HEK293 (cell line): Measurements from ENCODE around the gene FAM174A.

Experiments used
- CTCF ChIA-PET: fragments of 350-600 bp; formaldehyde crosslinking; extraction: SDS; loops from one replicate; lab custom pipeline; 2021; ENCODE audit warnings: antibody characterized with exemption; lab: Yijun Ruan, JAX
- POLR2A ChIA-PET: fragments of 300-600 bp; formaldehyde crosslinking; extraction: SDS; loops from one replicate; lab custom pipeline; 2020; ENCODE audit warnings: antibody characterized with exemption, inconsistent platforms; lab: Yijun Ruan, JAX
- H3K27ac ChIP-seq: fragments of 200-500 bp; sonication (Bioruptor generic); 2 replicates; pipeline ENCODE4 v1.5.1; 2014; ENCODE audit warnings: low read depth, low read length, control low read depth, inconsistent platforms; ENCODE audit errors: extremely low read depth
- H3K36me3 ChIP-seq, 2 experiments: fragments of 200-500 bp in 1 of 2; sonication (Bioruptor generic) in 1 of 2; 1 replicate in 1 of 2; 2 replicates in 1 of 2; pipeline ENCODE4 v1.5.1; 2014 to 2017; ENCODE audit warnings: inconsistent platforms in 2 of 2, low read length in 2 of 2; ENCODE audit not compliant: control insufficient read depth in 2 of 2, insufficient read depth in 1 of 2
- H3K4me1 ChIP-seq: fragments of 200-500 bp; sonication (Bioruptor generic); 2 replicates; pipeline ENCODE4 v1.5.1; 2014; ENCODE audit warnings: mild to moderate bottlenecking, low read length, inconsistent platforms; ENCODE audit not compliant: control insufficient read depth, insufficient read depth
- H3K4me3 ChIP-seq: 2 replicates; pipeline ENCODE4 v1.5.1; 2011; ENCODE audit warnings: low read depth, mild to moderate bottlenecking, control low read depth, low read length, moderate library complexity
- H3K9me3 ChIP-seq: fragments of 200-500 bp; sonication (Bioruptor generic); 2 replicates; pipeline ENCODE4 v1.5.1; 2014; ENCODE audit warnings: low read depth, low read length, inconsistent platforms; ENCODE audit not compliant: control insufficient read depth, insufficient read depth
- BCL11B ChIP-seq: fragments of 450-650 bp; formaldehyde crosslinking; IDR thresholded peaks from 2 replicates; pipeline ENCODE4 v1.5.1; 2016; ENCODE audit warnings: low read depth, missing biosample characterization, missing genetic modification characterization
- EGR2 ChIP-seq: fragments of 450-650 bp; formaldehyde crosslinking; IDR thresholded peaks from 2 replicates; pipeline ENCODE4 v1.5.1; 2016; ENCODE audit warnings: low read depth, missing biosample characterization, missing genetic modification characterization
- KLF9 ChIP-seq: fragments of 450-650 bp; formaldehyde crosslinking; IDR thresholded peaks from 2 replicates; pipeline ENCODE4 v1.5.1; 2016; ENCODE audit warnings: missing biosample characterization, missing genetic modification characterization, low read depth
- WT1 ChIP-seq: fragments of 450-650 bp; formaldehyde crosslinking; IDR thresholded peaks from 2 replicates; pipeline ENCODE4 v1.5.1; 2016; ENCODE audit warnings: missing biosample characterization, missing genetic modification characterization
- ZBTB1 ChIP-seq: fragments of 450-650 bp; formaldehyde crosslinking; IDR thresholded peaks from 2 replicates; pipeline ENCODE4 v1.5.1; 2016; ENCODE audit warnings: missing biosample characterization, missing genetic modification characterization
- ZFP41 ChIP-seq: fragments of 450-650 bp; formaldehyde crosslinking; IDR thresholded peaks from 2 replicates; pipeline ENCODE4 v1.5.1; 2016; ENCODE audit warnings: missing biosample characterization, missing genetic modification characterization, borderline replicate concordance
- ZNF132 ChIP-seq: fragments of 450-650 bp; formaldehyde crosslinking; IDR thresholded peaks from 2 replicates; pipeline ENCODE4 v1.5.1; 2017; ENCODE audit warnings: missing biosample characterization, missing genetic modification characterization, borderline replicate concordance
- ZNF138 ChIP-seq: fragments of 450-650 bp; formaldehyde crosslinking; IDR thresholded peaks from 2 replicates; pipeline ENCODE4 v1.5.1; 2016; ENCODE audit warnings: missing biosample characterization, missing genetic modification characterization, borderline replicate concordance
- ZNF223 ChIP-seq: fragments of 450-650 bp; formaldehyde crosslinking; IDR thresholded peaks from 2 replicates; pipeline ENCODE4 v1.5.1; 2016; ENCODE audit warnings: missing biosample characterization, missing genetic modification characterization
- ZNF266 ChIP-seq: fragments of 450-650 bp; formaldehyde crosslinking; IDR thresholded peaks from 2 replicates; pipeline ENCODE4 v1.5.1; 2016; ENCODE audit warnings: missing biosample characterization, missing genetic modification characterization, low read depth
- ZNF292 ChIP-seq: fragments of 450-650 bp; formaldehyde crosslinking; IDR thresholded peaks from 2 replicates; pipeline ENCODE4 v1.5.1; 2016; ENCODE audit warnings: low read depth, missing biosample characterization, missing genetic modification characterization, borderline replicate concordance
- ZNF335 ChIP-seq: fragments of 450-650 bp; formaldehyde crosslinking; conservative IDR thresholded peaks from 2 replicates; pipeline ENCODE4 v1.5.1; 2016; ENCODE audit warnings: missing biosample characterization, missing genetic modification characterization
- ZNF350 ChIP-seq: fragments of 450-650 bp; formaldehyde crosslinking; IDR thresholded peaks from 2 replicates; pipeline ENCODE4 v1.5.0; 2017; ENCODE audit warnings: missing biosample characterization, mild to moderate bottlenecking, missing genetic modification characterization
- ZNF404 ChIP-seq: fragments of 450-650 bp; formaldehyde crosslinking; IDR thresholded peaks from 2 replicates; pipeline ENCODE4 v1.5.1; 2017; ENCODE audit warnings: missing biosample characterization, missing genetic modification characterization
- ZNF433 ChIP-seq: fragments of 450-650 bp; formaldehyde crosslinking; IDR thresholded peaks from 2 replicates; pipeline ENCODE4 v1.5.1; 2016; ENCODE audit warnings: missing biosample characterization, missing genetic modification characterization, low read depth
- ZNF501 ChIP-seq: fragments of 450-650 bp; formaldehyde crosslinking; IDR thresholded peaks from 2 replicates; pipeline ENCODE4 v1.5.1; 2016; ENCODE audit warnings: missing biosample characterization, missing genetic modification characterization
- ZNF623 ChIP-seq: fragments of 450-650 bp; formaldehyde crosslinking; IDR thresholded peaks from 2 replicates; pipeline ENCODE4 v1.5.1; 2016; ENCODE audit warnings: missing biosample characterization, missing genetic modification characterization
- ZNF624 ChIP-seq: fragments of 450-650 bp; formaldehyde crosslinking; IDR thresholded peaks from 2 replicates; pipeline ENCODE4 v1.5.1; 2017; ENCODE audit warnings: missing biosample characterization, missing genetic modification characterization
- ZNF654 ChIP-seq: fragments of 450-650 bp; formaldehyde crosslinking; IDR thresholded peaks from 2 replicates; pipeline ENCODE4 v1.5.1; 2016; ENCODE audit warnings: low read depth, missing biosample characterization, missing genetic modification characterization
- ZNF791 ChIP-seq: fragments of 450-650 bp; formaldehyde crosslinking; IDR thresholded peaks from 2 replicates; pipeline ENCODE4 v1.5.1; 2016; ENCODE audit warnings: missing biosample characterization, missing genetic modification characterization
- ZNF837 ChIP-seq: fragments of 450-650 bp; formaldehyde crosslinking; IDR thresholded peaks from 2 replicates; pipeline ENCODE4 v1.5.1; 2016; ENCODE audit warnings: missing biosample characterization, missing genetic modification characterization
- TF ChIP-seq, protein P1 (sequence below): fragments of 450-650 bp; formaldehyde crosslinking; IDR thresholded peaks from 2 replicates; pipeline ENCODE4 v1.5.1; 2016; ENCODE audit warnings: missing biosample characterization, missing genetic modification characterization
- TF ChIP-seq, protein P2 (sequence below): fragments of 450-650 bp; formaldehyde crosslinking; IDR thresholded peaks from 2 replicates; pipeline ENCODE4 v1.5.1; 2017; ENCODE audit warnings: missing biosample characterization, missing genetic modification characterization
- TF ChIP-seq, protein P3 (sequence below): fragments of 450-650 bp; formaldehyde crosslinking; IDR thresholded peaks from 2 replicates; pipeline ENCODE4 v1.5.1; 2016; ENCODE audit warnings: missing biosample characterization, missing genetic modification characterization
- TF ChIP-seq, protein P4 (sequence below): fragments of 450-650 bp; formaldehyde crosslinking; IDR thresholded peaks from 2 replicates; pipeline ENCODE4 v1.5.1; 2016; ENCODE audit warnings: missing biosample characterization, missing genetic modification characterization

Gene FAM174A

DNA sequence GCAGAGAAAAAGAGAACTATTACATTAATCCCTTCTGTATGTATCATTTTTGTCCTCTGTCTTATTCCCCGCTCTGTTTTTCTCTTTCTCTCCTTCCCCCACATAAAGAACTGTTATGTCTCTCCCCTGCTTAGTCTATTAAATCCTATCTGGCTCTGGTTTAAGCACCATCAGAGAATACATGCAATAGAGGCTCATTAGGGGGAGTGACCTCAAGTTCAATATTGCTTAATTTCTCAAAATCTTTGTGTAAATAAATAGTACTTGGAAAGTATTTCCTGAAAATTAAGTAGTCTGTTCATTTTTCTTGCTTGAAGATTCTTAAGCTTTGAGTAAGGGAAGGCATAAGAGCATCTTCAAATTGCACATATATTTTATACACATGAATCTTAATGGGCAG lies 41.2 kb upstream of the FAM174A start (continued):
- no peak for TF ChIP-seq ZNF132 (tag by site-specific recombination)
- no peak for TF ChIP-seq EGR2 (tag by site-specific recombination)
- TF ChIP-seq, protein P1, sequence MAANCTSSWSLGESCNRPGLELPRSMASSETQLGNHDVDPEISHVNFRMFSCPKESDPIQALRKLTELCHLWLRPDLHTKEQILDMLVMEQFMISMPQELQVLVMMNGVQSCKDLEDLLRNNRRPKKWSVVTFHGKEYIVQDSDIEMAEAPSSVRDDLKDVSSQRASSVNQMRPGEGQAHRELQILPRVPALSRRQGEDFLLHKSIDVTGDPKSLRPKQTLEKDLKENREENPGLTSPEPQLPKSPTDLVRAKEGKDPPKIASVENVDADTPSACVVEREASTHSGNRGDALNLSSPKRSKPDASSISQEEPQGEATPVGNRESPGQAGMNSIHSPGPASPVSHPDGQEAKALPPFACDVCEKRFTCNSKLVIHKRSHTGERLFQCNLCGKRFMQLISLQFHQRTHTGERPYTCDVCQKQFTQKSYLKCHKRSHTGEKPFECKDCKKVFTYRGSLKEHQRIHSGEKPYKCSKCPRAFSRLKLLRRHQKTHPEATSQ, result no peak
- TF ChIP-seq, protein P2, sequence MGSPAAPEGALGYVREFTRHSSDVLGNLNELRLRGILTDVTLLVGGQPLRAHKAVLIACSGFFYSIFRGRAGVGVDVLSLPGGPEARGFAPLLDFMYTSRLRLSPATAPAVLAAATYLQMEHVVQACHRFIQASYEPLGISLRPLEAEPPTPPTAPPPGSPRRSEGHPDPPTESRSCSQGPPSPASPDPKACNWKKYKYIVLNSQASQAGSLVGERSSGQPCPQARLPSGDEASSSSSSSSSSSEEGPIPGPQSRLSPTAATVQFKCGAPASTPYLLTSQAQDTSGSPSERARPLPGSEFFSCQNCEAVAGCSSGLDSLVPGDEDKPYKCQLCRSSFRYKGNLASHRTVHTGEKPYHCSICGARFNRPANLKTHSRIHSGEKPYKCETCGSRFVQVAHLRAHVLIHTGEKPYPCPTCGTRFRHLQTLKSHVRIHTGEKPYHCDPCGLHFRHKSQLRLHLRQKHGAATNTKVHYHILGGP (tag by site-specific recombination), result no peak
- no peak for TF ChIP-seq ZNF654

DNA sequence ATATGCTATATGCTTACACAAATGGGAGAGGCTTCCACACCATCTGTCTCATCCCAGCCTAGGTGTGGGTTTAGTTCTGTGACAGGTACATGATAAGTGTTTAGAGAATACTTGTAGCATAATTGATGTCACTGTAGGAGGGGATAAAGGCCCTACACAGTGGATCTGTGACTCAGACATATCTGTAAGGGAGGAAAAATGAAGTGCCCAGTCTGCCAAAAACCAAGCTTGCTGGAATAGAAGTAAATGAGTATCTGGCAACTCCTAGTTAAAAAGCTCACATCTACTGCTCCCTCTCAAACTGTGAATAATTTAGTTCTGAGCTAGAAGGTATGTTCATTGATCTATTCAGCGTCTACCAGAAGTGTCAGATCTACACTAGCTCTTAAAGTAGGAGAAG lies 38.9 kb upstream of the FAM174A start:
- Histone ChIP-seq H3K36me3 (no peaks in the 10 kb centered on the region), H3K27ac (no peak overlapping the region), H3K4me3 (no peak overlapping the region), H3K4me1 (no peaks in the 10 kb centered on the region), H3K9me3 (no peaks in the 10 kb centered on the region)
- CTCF ChIA-PET, result interaction anchor here (1.0 kb wide), 1 partner anchor 66 kb away, joined by 3 read pairs; no protein-coding TSS in a partner anchor
- TF ChIP-seq ZNF266, result no peak
- TF ChIP-seq ZNF501 (tag by site-specific recombination), result no peak
- TF ChIP-seq ZNF791, result no peak
- no peak for TF ChIP-seq ZNF837
- no peak for TF ChIP-seq ZBTB1 (tag by site-specific recombination)
- TF ChIP-seq ZNF335 (tag by site-specific recombination), result no peak
- TF ChIP-seq WT1 (tag by site-specific recombination), result no peak
- POLR2A ChIA-PET, result no interaction called here

DNA sequence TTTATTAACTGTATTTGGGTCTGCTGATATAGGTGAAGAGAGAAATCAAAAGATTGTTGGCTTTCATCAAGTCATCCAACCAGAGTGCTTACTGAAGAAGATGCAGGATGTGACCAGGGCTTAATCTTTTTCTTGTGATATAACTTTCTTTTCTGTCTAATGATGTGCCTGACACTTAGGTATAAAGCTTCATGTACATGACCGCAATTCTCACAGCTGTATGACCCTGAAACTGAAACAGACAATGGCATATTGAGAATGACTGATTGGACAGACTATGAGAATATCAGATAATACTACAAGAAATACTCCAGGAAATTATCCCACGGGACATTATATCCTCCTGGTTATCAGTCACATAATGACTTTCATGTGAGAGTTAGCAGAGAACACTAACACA lies 32.5 kb upstream of the FAM174A start:
- no peak for TF ChIP-seq ZNF138 (tag by site-specific recombination)
- no peak for TF ChIP-seq ZFP41 (tag by site-specific recombination)
- TF ChIP-seq ZNF350, result no peak
- TF ChIP-seq BCL11B (tag by site-specific recombination), result no peak
- no peak for TF ChIP-seq ZNF433
- no peak for TF ChIP-seq ZNF501 (tag by site-specific recombination)
- no peak for TF ChIP-seq ZBTB1 (tag by site-specific recombination)
- no peak for TF ChIP-seq ZNF404 (tag by site-specific recombination)
- TF ChIP-seq, protein P3, sequence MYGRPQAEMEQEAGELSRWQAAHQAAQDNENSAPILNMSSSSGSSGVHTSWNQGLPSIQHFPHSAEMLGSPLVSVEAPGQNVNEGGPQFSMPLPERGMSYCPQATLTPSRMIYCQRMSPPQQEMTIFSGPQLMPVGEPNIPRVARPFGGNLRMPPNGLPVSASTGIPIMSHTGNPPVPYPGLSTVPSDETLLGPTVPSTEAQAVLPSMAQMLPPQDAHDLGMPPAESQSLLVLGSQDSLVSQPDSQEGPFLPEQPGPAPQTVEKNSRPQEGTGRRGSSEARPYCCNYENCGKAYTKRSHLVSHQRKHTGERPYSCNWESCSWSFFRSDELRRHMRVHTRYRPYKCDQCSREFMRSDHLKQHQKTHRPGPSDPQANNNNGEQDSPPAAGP (tag by site-specific recombination), result no peak
- TF ChIP-seq, protein P4, sequence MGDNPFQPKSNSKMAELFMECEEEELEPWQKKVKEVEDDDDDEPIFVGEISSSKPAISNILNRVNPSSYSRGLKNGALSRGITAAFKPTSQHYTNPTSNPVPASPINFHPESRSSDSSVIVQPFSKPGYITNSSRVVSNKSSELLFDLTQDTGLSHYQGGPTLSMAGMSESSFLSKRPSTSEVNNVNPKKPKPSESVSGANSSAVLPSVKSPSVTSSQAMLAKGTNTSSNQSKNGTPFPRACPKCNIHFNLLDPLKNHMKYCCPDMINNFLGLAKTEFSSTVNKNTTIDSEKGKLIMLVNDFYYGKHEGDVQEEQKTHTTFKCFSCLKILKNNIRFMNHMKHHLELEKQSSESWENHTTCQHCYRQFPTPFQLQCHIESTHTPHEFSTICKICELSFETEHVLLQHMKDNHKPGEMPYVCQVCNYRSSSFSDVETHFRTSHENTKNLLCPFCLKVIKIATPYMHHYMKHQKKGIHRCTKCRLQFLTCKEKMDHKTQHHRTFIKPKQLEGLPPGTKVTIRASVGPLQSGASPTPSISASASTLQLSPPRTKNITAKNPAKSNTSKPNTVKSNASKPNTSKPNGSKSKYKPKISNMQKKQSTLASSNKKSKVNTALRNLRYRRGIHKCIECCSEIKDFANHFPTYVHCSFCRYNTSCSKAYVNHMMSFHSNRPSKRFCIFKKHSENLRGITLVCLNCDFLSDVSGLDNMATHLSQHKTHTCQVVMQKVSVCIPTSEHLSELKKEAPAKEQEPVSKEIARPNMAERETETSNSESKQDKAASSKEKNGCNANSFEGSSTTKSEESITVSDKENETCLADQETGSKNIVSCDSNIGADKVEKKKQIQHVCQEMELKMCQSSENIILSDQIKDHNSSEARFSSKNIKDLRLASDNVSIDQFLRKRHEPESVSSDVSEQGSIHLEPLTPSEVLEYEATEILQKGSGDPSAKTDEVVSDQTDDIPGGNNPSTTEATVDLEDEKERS, result no peak
- TF ChIP-seq ZNF223, result no peak
- no peak for TF ChIP-seq ZNF791
- no peak for TF ChIP-seq WT1 (tag by site-specific recombination)
- no peak for TF ChIP-seq ZNF624 (tag by site-specific recombination)
- TF ChIP-seq ZNF623 (tag by site-specific recombination), result no peak
- TF ChIP-seq ZNF292 (tag by site-specific recombination), result no peak
- TF ChIP-seq KLF9, result no peak
- Histone ChIP-seq H3K27ac (no peak overlapping the region), H3K4me3 (no peak overlapping the region), H3K36me3 (no peaks in the 10 kb centered on the region), H3K4me1 (no peaks in the 10 kb centered on the region), H3K9me3 (no peaks in the 10 kb centered on the region)
- ChIA-PET CTCF (no interaction called here), POLR2A (no interaction called here)
